CD4-positive, alpha-beta T cell (primary cell): ENCODE results near the gene ARSJ. TPM values are rescaled to one million over a fixed set of nuclear protein-coding genes. Genes with fewer than 3 reads are reported as not detected.
A peak's percentile ranks its signal among the peaks of the same experiment; 100 is the strongest.

ENCODE experiments used
- ATAC-seq: fragments of 200-7000 bp; cut with Tn5 transposase; one replicate; pipeline ENCODE4 v1.10.0; 2022; ENCODE audit warnings: mild to moderate bottlenecking; ENCODE audit not compliant: poor library complexity
- CTCF ChIA-PET: fragments of 350-600 bp; sonication (Branson Sonifier 250); formaldehyde crosslinking; loops from one replicate; lab custom pipeline; 2021; ENCODE audit warnings: antibody characterized with exemption, inconsistent platforms; lab: Charles Lee
- POLR2A ChIA-PET: fragments of 350-600 bp; sonication (Branson Sonifier 250); formaldehyde crosslinking; loops from one replicate; lab custom pipeline; 2021; ENCODE audit warnings: antibody characterized with exemption, inconsistent platforms; lab: Charles Lee
- DNase-seq, 14 experiments: peaks; one replicate each; pipeline ENCODE4 v3.0.0-alpha.2; 2013 to 2020; ENCODE audit warnings: mixed read lengths in 2 of 14
- H3K27ac ChIP-seq, 2 donors: one replicate each; pipeline versions ENCODE4 v1.5.1 to v1.7.0; 2013; ENCODE audit warnings: low read length in 2 of 2, low read depth in 1 of 2, mild to moderate bottlenecking in 1 of 2
- H3K27me3 ChIP-seq, 2 experiments: 1 replicate in 1 of 2; 2 replicates in 1 of 2; pipeline versions ENCODE4 v1.6.1 to v1.7.0; 2013; ENCODE audit warnings: low read length in 2 of 2, control low read depth in 1 of 2, mild to moderate bottlenecking in 1 of 2, moderate library complexity in 1 of 2; ENCODE audit not compliant: insufficient read depth in 2 of 2, control insufficient read depth in 1 of 2
- H3K36me3 ChIP-seq: one replicate; pipeline ENCODE4 v1.6.1; 2013; ENCODE audit warnings: low read length, control low read depth; ENCODE audit not compliant: insufficient read depth
- H3K4me1 ChIP-seq: one replicate; pipeline ENCODE4 v1.6.1; 2013; ENCODE audit warnings: low read length, control low read depth; ENCODE audit not compliant: insufficient read depth
- H3K4me3 ChIP-seq: one replicate; pipeline ENCODE4 v1.5.1; 2013; ENCODE audit warnings: mild to moderate bottlenecking, low read length, moderate library complexity
- H3K9me3 ChIP-seq, 2 experiments: 1 replicate in 1 of 2; 2 replicates in 1 of 2; pipeline versions ENCODE4 v1.6.1 to v1.7.0; 2013; ENCODE audit warnings: low read length in 2 of 2, mild to moderate bottlenecking in 2 of 2, control low read depth in 1 of 2, moderate library complexity in 1 of 2; ENCODE audit not compliant: control insufficient read depth in 1 of 2, insufficient read depth in 1 of 2
- H3K27ac Mint-ChIP-seq: one replicate; pipeline ENCODE4 v1.8.0; 2020; ENCODE audit warnings: mixed read lengths
- H3K27me3 Mint-ChIP-seq: one replicate; pipeline ENCODE4 v1.8.0; 2021; ENCODE audit warnings: mixed read lengths
- H3K36me3 Mint-ChIP-seq: one replicate; pipeline ENCODE4 v1.8.0; 2021; ENCODE audit warnings: low read depth, mixed read lengths
- H3K4me1 Mint-ChIP-seq: one replicate; pipeline ENCODE4 v1.8.0; 2021; ENCODE audit warnings: low read depth, mixed read lengths
- H3K4me3 Mint-ChIP-seq: one replicate; pipeline ENCODE4 v1.8.0; 2020; ENCODE audit warnings: mild to moderate bottlenecking, mixed read lengths
- H3K9me3 Mint-ChIP-seq: one replicate; pipeline ENCODE4 v1.8.0; 2020; ENCODE audit warnings: mixed read lengths
- intact Hi-C, 2 experiments: fragments of 100-400 bp; cut with DNase I in 1 of 2; cut with micrococcal nuclease in 1 of 2; formaldehyde crosslinking; loops; one replicate each; pipeline versions ENCODE4 v1.15.1 to v1.9.0; 2023 to 2025; cut with DNase I, micrococcal nuclease
- total RNA-seq, 174 experiments: library from RNA in 2 of 174; stranded (reverse) in 2 of 174; gene quantifications; one replicate each; pipeline ENCODE4 v1.2.3 and lab custom pipeline; 2021 to 2026
- TF ChIP-seq, protein P1 (sequence below): fragments of 200-600 bp; IDR thresholded peaks from one replicate; pipeline ENCODE4 v1.8.0; 2022; ENCODE audit warnings: antibody characterized with exemption, mild to moderate bottlenecking

ARSJ gene
- total RNA-seq, 2 experiments from 2014 or later = not detected

DNA sequence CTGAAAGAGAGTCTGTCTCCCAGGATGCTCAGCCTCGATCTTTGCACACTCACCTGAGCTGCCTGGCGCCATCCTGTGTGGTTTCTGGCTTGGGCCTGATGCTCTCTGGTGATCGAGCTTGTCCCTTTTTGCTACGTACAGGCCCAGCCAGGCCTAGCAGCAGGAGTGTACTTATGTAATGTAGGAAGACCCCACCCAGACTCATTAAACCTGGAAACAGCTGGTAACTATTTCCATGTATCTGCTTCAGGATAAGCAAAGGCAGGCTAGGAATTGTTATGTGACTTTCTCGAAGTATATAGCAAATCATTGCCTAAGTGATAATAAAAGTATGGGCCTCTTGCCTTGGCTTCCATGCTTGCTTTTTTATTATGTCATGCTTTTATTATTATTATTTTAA lies 18.6 kb upstream of the ARSJ start:
- POLR2A ChIA-PET = no interaction called here
- Histone ChIP-seq H3K4me1 (no peaks in the 10 kb centered on the region), H3K27me3 (no peaks in the 10 kb centered on the region), H3K27ac (no peak overlapping the region), H3K9me3 (no peaks in the 10 kb centered on the region), H3K36me3 (no peaks in the 10 kb centered on the region), H3K4me3 (no peak overlapping the region)
- H3K27me3 Mint-ChIP-seq = no peaks in the 10 kb centered on the region
- no peaks in the 10 kb centered on the region for H3K36me3 Mint-ChIP-seq
- peak in 1 of 14 experiments; percentile 5 for DNase-seq
- ATAC-seq = no peak
- H3K4me1 Mint-ChIP-seq = no peaks in the 10 kb centered on the region
- no peak overlapping the region for H3K4me3 Mint-ChIP-seq
- H3K27ac Mint-ChIP-seq = no peak overlapping the region
- intact Hi-C loops = no loop called here
- no peaks in the 10 kb centered on the region for H3K9me3 Mint-ChIP-seq
- CTCF ChIA-PET = no interaction called here
- TF ChIP-seq, protein P1, sequence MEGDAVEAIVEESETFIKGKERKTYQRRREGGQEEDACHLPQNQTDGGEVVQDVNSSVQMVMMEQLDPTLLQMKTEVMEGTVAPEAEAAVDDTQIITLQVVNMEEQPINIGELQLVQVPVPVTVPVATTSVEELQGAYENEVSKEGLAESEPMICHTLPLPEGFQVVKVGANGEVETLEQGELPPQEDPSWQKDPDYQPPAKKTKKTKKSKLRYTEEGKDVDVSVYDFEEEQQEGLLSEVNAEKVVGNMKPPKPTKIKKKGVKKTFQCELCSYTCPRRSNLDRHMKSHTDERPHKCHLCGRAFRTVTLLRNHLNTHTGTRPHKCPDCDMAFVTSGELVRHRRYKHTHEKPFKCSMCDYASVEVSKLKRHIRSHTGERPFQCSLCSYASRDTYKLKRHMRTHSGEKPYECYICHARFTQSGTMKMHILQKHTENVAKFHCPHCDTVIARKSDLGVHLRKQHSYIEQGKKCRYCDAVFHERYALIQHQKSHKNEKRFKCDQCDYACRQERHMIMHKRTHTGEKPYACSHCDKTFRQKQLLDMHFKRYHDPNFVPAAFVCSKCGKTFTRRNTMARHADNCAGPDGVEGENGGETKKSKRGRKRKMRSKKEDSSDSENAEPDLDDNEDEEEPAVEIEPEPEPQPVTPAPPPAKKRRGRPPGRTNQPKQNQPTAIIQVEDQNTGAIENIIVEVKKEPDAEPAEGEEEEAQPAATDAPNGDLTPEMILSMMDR = no peak

DNA sequence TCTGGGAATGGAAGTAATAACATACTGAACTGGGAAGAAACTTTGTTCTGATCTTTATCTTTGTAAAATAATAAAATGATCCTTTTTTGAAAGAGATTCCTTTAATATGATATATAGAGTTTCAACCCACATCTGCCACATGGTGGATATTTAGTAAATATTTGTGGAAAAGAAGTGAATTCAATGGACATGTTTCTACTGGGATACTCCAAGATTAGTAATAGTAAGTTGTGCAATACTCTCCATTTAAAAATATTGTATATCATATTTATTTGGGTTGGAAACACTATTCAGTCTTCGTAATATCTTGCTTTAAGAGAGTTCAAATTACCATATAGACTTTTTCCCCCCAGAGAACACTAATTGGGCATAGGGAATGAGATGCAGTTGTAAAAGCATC lies 17.8 kb upstream of the ARSJ start:
- Mint-ChIP-seq H3K4me3 (no peak overlapping the region), H3K9me3 (no peaks in the 10 kb centered on the region), H3K27ac (no peak overlapping the region), H3K27me3 (no peaks in the 10 kb centered on the region), H3K36me3 (no peaks in the 10 kb centered on the region), H3K4me1 (no peaks in the 10 kb centered on the region)
- DNase-seq (no peak), ATAC-seq (no peak)
- intact Hi-C loops = no loop called here
- Histone ChIP-seq H3K4me1 (no peaks in the 10 kb centered on the region), H3K36me3 (no peaks in the 10 kb centered on the region), H3K27me3 (no peaks in the 10 kb centered on the region), H3K4me3 (no peak overlapping the region), H3K27ac (no peak overlapping the region), H3K9me3 (no peaks in the 10 kb centered on the region)
- POLR2A ChIA-PET = no interaction called here
- TF ChIP-seq, protein P1 = no peak
- CTCF ChIA-PET = no interaction called here

DNA sequence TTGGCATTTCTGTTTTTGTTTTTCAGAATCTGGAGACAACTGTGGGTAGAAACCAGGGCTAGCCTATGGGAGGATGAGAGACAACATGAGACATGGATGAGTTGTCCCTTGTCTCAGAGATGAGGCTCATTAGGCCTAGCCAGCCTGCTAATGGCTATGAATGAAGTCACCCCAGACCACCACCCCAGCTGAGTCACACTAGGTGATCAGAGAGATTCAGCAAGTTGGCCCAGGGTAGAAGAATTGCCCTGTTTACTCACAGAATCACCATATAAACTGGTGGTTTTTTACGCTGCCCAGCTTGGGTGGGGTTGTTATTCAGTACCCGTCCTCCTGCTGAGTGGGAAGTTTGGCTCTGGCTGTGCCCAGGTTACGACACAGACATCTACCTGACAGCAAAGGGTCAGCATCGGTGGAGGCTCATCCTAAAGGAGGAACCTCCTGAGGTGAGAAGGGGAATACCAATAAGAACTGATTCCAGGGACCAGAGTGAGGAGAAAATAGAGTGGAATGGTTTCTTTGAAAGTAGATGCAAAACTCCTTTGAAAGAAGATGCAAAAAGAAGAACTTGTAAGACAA lies 17.2 kb upstream of the ARSJ start:
- no peaks in the 10 kb centered on the region for H3K36me3 Mint-ChIP-seq
- peak in 1 of 14 experiments; percentile 10 for DNase-seq
- no peaks in the 10 kb centered on the region for H3K27me3 Mint-ChIP-seq
- ChIA-PET CTCF (no interaction called here), POLR2A (no interaction called here)
- Histone ChIP-seq H3K27ac (no peak overlapping the region), H3K27me3 (no peaks in the 10 kb centered on the region), H3K4me3 (no peak overlapping the region), H3K36me3 (no peaks in the 10 kb centered on the region), H3K9me3 (no peaks in the 10 kb centered on the region), H3K4me1 (no peaks in the 10 kb centered on the region)
- no peak overlapping the region for H3K27ac Mint-ChIP-seq
- intact Hi-C loops = no loop called here
- TF ChIP-seq, protein P1 = no peak
- no peaks in the 10 kb centered on the region for H3K9me3 Mint-ChIP-seq
- ATAC-seq = no peak
- H3K4me3 Mint-ChIP-seq = no peak overlapping the region
- no peaks in the 10 kb centered on the region for H3K4me1 Mint-ChIP-seq
